ENCODE measurements around the gene AMBRA1. TPM values are rescaled to one million over a fixed set of nuclear protein-coding genes. Genes with fewer than 3 reads are reported as not detected.
"Not testable (repeated sequence)": the region's sequence is repeated elsewhere in the genome, so short reads cannot be mapped to it uniquely, and the experiment has no call there.

Gene AMBRA1
- total RNA-seq, 1 donor from 2014 or later = 36.9 TPM

GRCh38 chr11:46519351-46519750, 74.5 kb downstream of the AMBRA1 start:
- no peak for DNase-seq (ENCODE audit: low spot score)
- no peaks in the 10 kb centered on the region for H3K9me3 Mint-ChIP-seq (ENCODE audit: unreplicated experiment)
- peaks cover 5% of the 10 kb centered on the region for H3K4me1 Mint-ChIP-seq (ENCODE audit: unreplicated experiment)
- H3K36me3 Mint-ChIP-seq (ENCODE audit: low read depth, unreplicated experiment) = no peaks in the 10 kb centered on the region
- no peak overlapping the region for H3K4me3 Mint-ChIP-seq (ENCODE audit: unreplicated experiment)
- H3K27ac Mint-ChIP-seq (ENCODE audit: unreplicated experiment) = peak overlapping the region; percentile 48
- peaks cover 1% of the 10 kb centered on the region for H3K27me3 Mint-ChIP-seq (ENCODE audit: unreplicated experiment)
- TF ChIP-seq CTCF (IDR thresholded peaks at IDR 0.05; ENCODE audit: unreplicated experiment) = no peak

- not testable (repeated sequence) for H3K4me1 Mint-ChIP-seq (ENCODE audit: unreplicated experiment); H3K27me3 Mint-ChIP-seq (ENCODE audit: unreplicated experiment); H3K36me3 Mint-ChIP-seq (ENCODE audit: low read depth, unreplicated experiment); DNase-seq (ENCODE audit: low spot score); H3K9me3 Mint-ChIP-seq (ENCODE audit: unreplicated experiment); H3K4me3 Mint-ChIP-seq (ENCODE audit: unreplicated experiment)
- H3K27ac Mint-ChIP-seq (ENCODE audit: unreplicated experiment) = peak overlapping the region; percentile 48
Observed at GRCh38 chr11:46518928-46519327, 74.9 kb downstream of the AMBRA1 start.

GRCh38 chr11:46514370-46514769, 79.5 kb downstream of the AMBRA1 start:
- Mint-ChIP-seq H3K4me1 (ENCODE audit: unreplicated experiment) (peaks cover 11% of the 10 kb centered on the region), H3K27ac (ENCODE audit: unreplicated experiment) (peak overlapping the region; percentile 53), H3K4me3 (ENCODE audit: unreplicated experiment) (no peak overlapping the region), H3K36me3 (ENCODE audit: low read depth, unreplicated experiment) (no peaks in the 10 kb centered on the region), H3K9me3 (ENCODE audit: unreplicated experiment) (no peaks in the 10 kb centered on the region), H3K27me3 (ENCODE audit: unreplicated experiment) (peaks cover 1% of the 10 kb centered on the region)
- TF ChIP-seq CTCF (IDR thresholded peaks at IDR 0.05; ENCODE audit: unreplicated experiment) = no peak
- no peak for DNase-seq (ENCODE audit: low spot score)

GRCh38 chr11:46513934-46514342, 79.9 kb downstream of the AMBRA1 start:
- peak; percentile 32 for DNase-seq (ENCODE audit: low spot score)
- peaks cover under 1% of the 10 kb centered on the region for H3K36me3 Mint-ChIP-seq (ENCODE audit: low read depth, unreplicated experiment)
- no peak for TF ChIP-seq CTCF (IDR thresholded peaks at IDR 0.05; ENCODE audit: unreplicated experiment)

GRCh38 chr11:46512261-46512881, 81.5 kb downstream of the AMBRA1 start:
- no peak for TF ChIP-seq CTCF (IDR thresholded peaks at IDR 0.05; ENCODE audit: unreplicated experiment)
- no peaks in the 10 kb centered on the region for H3K27me3 Mint-ChIP-seq (ENCODE audit: unreplicated experiment)
- no peaks in the 10 kb centered on the region for H3K9me3 Mint-ChIP-seq (ENCODE audit: unreplicated experiment)
- H3K4me1 Mint-ChIP-seq (ENCODE audit: unreplicated experiment) = peaks cover 10% of the 10 kb centered on the region
- no peak for DNase-seq (ENCODE audit: low spot score)
- H3K27ac Mint-ChIP-seq (ENCODE audit: unreplicated experiment) = no peak overlapping the region
- no peak overlapping the region for H3K4me3 Mint-ChIP-seq (ENCODE audit: unreplicated experiment)
- H3K36me3 Mint-ChIP-seq (ENCODE audit: low read depth, unreplicated experiment) = peaks cover 4% of the 10 kb centered on the region

More at GRCh38 chr11:46513934-46514342, 79.9 kb downstream of the AMBRA1 start:
- Mint-ChIP-seq H3K4me1 (ENCODE audit: unreplicated experiment) (peaks cover 10% of the 10 kb centered on the region), H3K27ac (ENCODE audit: unreplicated experiment) (peak overlapping the region; percentile 53), H3K27me3 (ENCODE audit: unreplicated experiment) (no peaks in the 10 kb centered on the region), H3K4me3 (ENCODE audit: unreplicated experiment) (no peak overlapping the region), H3K9me3 (ENCODE audit: unreplicated experiment) (no peaks in the 10 kb centered on the region)
